Measurements from ENCODE around the gene TUT4.

The TUT4 gene

GRCh38 chr1:52463891-52464290 is 89.0 kb downstream of the TUT4 start:
- Histone ChIP-seq H3K4me2 (ENCODE audit: low read length) (no peak overlapping the region), H3K4me3 (ENCODE audit: low read length) (no peak overlapping the region), H3K4me1 (ENCODE audit: low read length) (no peaks in the 10 kb centered on the region), H3K36me3 (replicated peaks; ENCODE audit: low read depth, low read length) (peaks cover 4% of the 10 kb centered on the region), H3K79me2 (ENCODE audit: low read length) (no peaks in the 10 kb centered on the region), H3K9me3 (ENCODE audit: insufficient read depth, low read length) (no peaks in the 10 kb centered on the region), H3K27ac (ENCODE audit: low read length) (no peak overlapping the region), H2AFZ (ENCODE audit: low read depth, low read length) (no peak overlapping the region), H3K27me3 (ENCODE audit: low read depth, low read length) (no peaks in the 10 kb centered on the region), H4K20me1 (ENCODE audit: insufficient read depth, low read length) (no peaks in the 10 kb centered on the region), H3K9ac (ENCODE audit: low read length) (no peak overlapping the region)
- TF ChIP-seq CTCF (IDR thresholded peaks at IDR 0.05; ENCODE audit: low read depth, low read length) (no peak), EZH2phosphoT487 (IDR thresholded peaks at IDR 0.05; ENCODE audit: low read depth) (no peak)

GRCh38 chr1:52461821-52462220 is 91.1 kb downstream of the TUT4 start:
- H2AFZ ChIP-seq (ENCODE audit: low read depth, low read length): no peak overlapping the region
- H3K4me1 ChIP-seq (ENCODE audit: low read length): peaks cover 5% of the 10 kb centered on the region
- no peak overlapping the region for H3K4me2 ChIP-seq (ENCODE audit: low read length)
- H3K36me3 ChIP-seq (replicated peaks; ENCODE audit: low read depth, low read length): no peaks in the 10 kb centered on the region
- H3K9me3 ChIP-seq (ENCODE audit: insufficient read depth, low read length): no peaks in the 10 kb centered on the region
- TF ChIP-seq CTCF (IDR thresholded peaks at IDR 0.05; ENCODE audit: low read depth, low read length) (no peak), EZH2phosphoT487 (IDR thresholded peaks at IDR 0.05; ENCODE audit: low read depth) (no peak)
- H3K9ac ChIP-seq (ENCODE audit: low read length): no peak overlapping the region
- no peak overlapping the region for H3K4me3 ChIP-seq (ENCODE audit: low read length)
- H3K79me2 ChIP-seq (ENCODE audit: low read length): no peaks in the 10 kb centered on the region
- H3K27ac ChIP-seq (ENCODE audit: low read length): no peak overlapping the region
- no peaks in the 10 kb centered on the region for H3K27me3 ChIP-seq (ENCODE audit: low read depth, low read length)
- no peaks in the 10 kb centered on the region for H4K20me1 ChIP-seq (ENCODE audit: insufficient read depth, low read length)

- Histone ChIP-seq H3K4me3 (ENCODE audit: low read length) (no peak overlapping the region), H4K20me1 (ENCODE audit: insufficient read depth, low read length) (no peaks in the 10 kb centered on the region), H2AFZ (ENCODE audit: low read depth, low read length) (no peak overlapping the region), H3K79me2 (ENCODE audit: low read length) (no peaks in the 10 kb centered on the region), H3K27me3 (ENCODE audit: low read depth, low read length) (no peaks in the 10 kb centered on the region), H3K9ac (ENCODE audit: low read length) (no peak overlapping the region), H3K4me2 (ENCODE audit: low read length) (no peak overlapping the region), H3K27ac (ENCODE audit: low read length) (no peak overlapping the region), H3K9me3 (ENCODE audit: insufficient read depth, low read length) (no peaks in the 10 kb centered on the region), H3K4me1 (ENCODE audit: low read length) (peaks cover 5% of the 10 kb centered on the region), H3K36me3 (replicated peaks; ENCODE audit: low read depth, low read length) (peaks cover 2% of the 10 kb centered on the region)
- TF ChIP-seq CTCF (IDR thresholded peaks at IDR 0.05; ENCODE audit: low read depth, low read length) (no peak), EZH2phosphoT487 (IDR thresholded peaks at IDR 0.05; ENCODE audit: low read depth) (no peak)
These were observed 92.2 kb downstream of the TUT4 start for GRCh38 chr1:52460694-52461093.

- Histone ChIP-seq H3K9me3 (ENCODE audit: insufficient read depth, low read length) (no peaks in the 10 kb centered on the region), H3K4me3 (ENCODE audit: low read length) (no peak overlapping the region), H3K36me3 (replicated peaks; ENCODE audit: low read depth, low read length) (peaks cover 3% of the 10 kb centered on the region), H3K27ac (ENCODE audit: low read length) (no peak overlapping the region), H3K9ac (ENCODE audit: low read length) (no peak overlapping the region), H3K4me2 (ENCODE audit: low read length) (no peak overlapping the region), H2AFZ (ENCODE audit: low read depth, low read length) (no peak overlapping the region), H4K20me1 (ENCODE audit: insufficient read depth, low read length) (no peaks in the 10 kb centered on the region), H3K79me2 (ENCODE audit: low read length) (no peaks in the 10 kb centered on the region), H3K4me1 (ENCODE audit: low read length) (peaks cover 5% of the 10 kb centered on the region), H3K27me3 (ENCODE audit: low read depth, low read length) (no peaks in the 10 kb centered on the region)
- TF ChIP-seq CTCF (IDR thresholded peaks at IDR 0.05; ENCODE audit: low read depth, low read length) (no peak), EZH2phosphoT487 (IDR thresholded peaks at IDR 0.05; ENCODE audit: low read depth) (no peak)
These were observed 97.2 kb downstream of the TUT4 start for GRCh38 chr1:52455686-52456085.

Data from OCI-LY3 (cell line).